Sigmoid colon (tissue), 4 donors: ENCODE measurements around the gene RGR.

Experiments
- EP300 ChIP-seq, 4 donors: sonication (generic); formaldehyde crosslinking; IDR thresholded peaks; one replicate each; pipeline ENCODE4 v1.6.1; 2017; ENCODE audit warnings: antibody characterized with exemption in 4 of 4
- TF ChIP-seq, protein P1 (sequence below), 4 experiments: fragments of 450-650 bp in 3 of 4; fragments of 200-600 bp in 1 of 4; IDR thresholded peaks; one replicate each; pipeline ENCODE4 v1.5.1; 2016 to 2019; ENCODE audit warnings: antibody characterized with exemption in 4 of 4, mild to moderate bottlenecking in 3 of 4, moderate library complexity in 2 of 4

DNA sequence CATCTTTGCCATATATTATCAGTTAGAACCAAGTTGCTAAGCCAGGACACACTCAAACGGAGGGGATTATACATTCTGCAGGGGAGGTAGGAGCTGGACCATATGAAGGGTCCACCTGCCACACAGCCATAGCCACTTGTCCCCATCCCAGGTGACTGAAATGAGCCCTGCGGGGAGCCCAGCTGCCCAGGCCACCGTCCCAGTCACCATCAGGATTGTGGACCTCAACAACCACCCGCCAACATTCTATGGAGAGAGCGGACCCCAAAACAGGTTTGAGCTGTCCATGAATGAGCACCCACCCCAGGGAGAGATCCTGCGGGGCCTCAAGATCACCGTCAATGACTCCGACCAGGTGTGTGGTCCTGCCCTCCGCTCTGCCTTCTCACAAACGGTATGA, 36.8 kb upstream of the RGR start:
- TF ChIP-seq, protein P1, sequence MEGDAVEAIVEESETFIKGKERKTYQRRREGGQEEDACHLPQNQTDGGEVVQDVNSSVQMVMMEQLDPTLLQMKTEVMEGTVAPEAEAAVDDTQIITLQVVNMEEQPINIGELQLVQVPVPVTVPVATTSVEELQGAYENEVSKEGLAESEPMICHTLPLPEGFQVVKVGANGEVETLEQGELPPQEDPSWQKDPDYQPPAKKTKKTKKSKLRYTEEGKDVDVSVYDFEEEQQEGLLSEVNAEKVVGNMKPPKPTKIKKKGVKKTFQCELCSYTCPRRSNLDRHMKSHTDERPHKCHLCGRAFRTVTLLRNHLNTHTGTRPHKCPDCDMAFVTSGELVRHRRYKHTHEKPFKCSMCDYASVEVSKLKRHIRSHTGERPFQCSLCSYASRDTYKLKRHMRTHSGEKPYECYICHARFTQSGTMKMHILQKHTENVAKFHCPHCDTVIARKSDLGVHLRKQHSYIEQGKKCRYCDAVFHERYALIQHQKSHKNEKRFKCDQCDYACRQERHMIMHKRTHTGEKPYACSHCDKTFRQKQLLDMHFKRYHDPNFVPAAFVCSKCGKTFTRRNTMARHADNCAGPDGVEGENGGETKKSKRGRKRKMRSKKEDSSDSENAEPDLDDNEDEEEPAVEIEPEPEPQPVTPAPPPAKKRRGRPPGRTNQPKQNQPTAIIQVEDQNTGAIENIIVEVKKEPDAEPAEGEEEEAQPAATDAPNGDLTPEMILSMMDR (IDR thresholded peaks at IDR 0.05): no peak
- no peak for TF ChIP-seq EP300 (IDR thresholded peaks at IDR 0.05)
